Keratinocyte (primary cell): Measurements from ENCODE around the gene OSGIN1. TPM values are rescaled to one million over a fixed set of nuclear protein-coding genes. Genes with fewer than 3 reads are reported as not detected.

ENCODE experiments used
- DNase-seq: peaks from one replicate; pipeline ENCODE4 v3.0.0-alpha.2; 2011; ENCODE audit warnings: low read depth, missing footprints, low spot score
- FAIRE-seq: peaks from 2 replicates; lab custom pipeline; 2011; peaks lifted over from hg19 to GRCh38; lab: Jason Lieb, UNC
- H2AFZ ChIP-seq: 2 replicates; pipeline ENCODE4 v1.6.0; 2012; ENCODE audit warnings: low read length, control low read depth, inconsistent platforms; ENCODE audit not compliant: control insufficient read depth
- H3K27ac ChIP-seq: 2 replicates; pipeline ENCODE4 v1.5.1; 2011; ENCODE audit warnings: low read length; ENCODE audit not compliant: control insufficient read depth, insufficient read depth
- H3K27me3 ChIP-seq: 3 replicates; pipeline ENCODE4 v1.6.0; 2011; ENCODE audit warnings: low read length; ENCODE audit not compliant: control insufficient read depth, insufficient read depth; ENCODE audit errors: extremely low read depth
- H3K36me3 ChIP-seq, 2 experiments: 2 replicates in 1 of 2; 3 replicates in 1 of 2; pipeline ENCODE4 v1.5.1; 2011; ENCODE audit warnings: low read length in 2 of 2, mild to moderate bottlenecking in 1 of 2; ENCODE audit not compliant: control insufficient read depth in 2 of 2, insufficient read depth in 2 of 2; ENCODE audit errors: extremely low read depth in 1 of 2
- H3K4me1 ChIP-seq: 3 replicates; pipeline ENCODE4 v1.5.1; 2011; ENCODE audit warnings: low read length; ENCODE audit not compliant: control insufficient read depth, insufficient read depth; ENCODE audit errors: extremely low read depth
- H3K4me2 ChIP-seq: 3 replicates; pipeline ENCODE4 v1.6.0; 2011; ENCODE audit warnings: low read depth, low read length; ENCODE audit not compliant: control insufficient read depth, insufficient read depth; ENCODE audit errors: extremely low read depth
- H3K4me3 ChIP-seq, 3 experiments: fragments of 200-600 bp in 1 of 3; sonication (generic) in 1 of 3; 2 replicates in 2 of 3; 3 replicates in 1 of 3; pipeline ENCODE4 v1.5.1; 2011 to 2016; ENCODE audit warnings: low read length in 3 of 3, mild to moderate bottlenecking in 3 of 3, control low read depth in 2 of 3, inconsistent platforms in 1 of 3, low read depth in 1 of 3, mixed read lengths in 1 of 3, mixed run types in 1 of 3, moderate library complexity in 1 of 3; ENCODE audit not compliant: control insufficient read depth in 2 of 3, insufficient read depth in 2 of 3; ENCODE audit errors: extremely low read depth in 1 of 3
- H3K79me2 ChIP-seq: 2 replicates; pipeline ENCODE4 v1.6.0; 2012; ENCODE audit warnings: low read length; ENCODE audit not compliant: control insufficient read depth, insufficient read depth
- H3K9ac ChIP-seq: 3 replicates; pipeline ENCODE4 v1.6.0; 2011; ENCODE audit warnings: low read length; ENCODE audit not compliant: control insufficient read depth, insufficient read depth; ENCODE audit errors: extremely low read depth
- H3K9me1 ChIP-seq: 3 replicates; pipeline ENCODE4 v1.6.0; 2011; ENCODE audit warnings: low read length; ENCODE audit not compliant: control insufficient read depth, insufficient read depth; ENCODE audit errors: extremely low read depth
- H3K9me3 ChIP-seq: 2 replicates; pipeline ENCODE4 v1.5.1; 2012; ENCODE audit warnings: low read depth, low read length; ENCODE audit not compliant: control insufficient read depth
- H4K20me1 ChIP-seq: 3 replicates; pipeline ENCODE4 v1.6.0; 2011; ENCODE audit warnings: low read length; ENCODE audit not compliant: control insufficient read depth, insufficient read depth; ENCODE audit errors: extremely low read depth
- CTCF ChIP-seq, 3 experiments: IDR thresholded peaks in 1 of 3; conservative IDR thresholded peaks in 1 of 3; optimal IDR thresholded peaks in 1 of 3; 2 replicates in 2 of 3; 3 replicates in 1 of 3; pipeline versions ENCODE3 to v1.5.1; 2011; ENCODE audit warnings: low read length in 3 of 3, mild to moderate bottlenecking in 3 of 3, moderate library complexity in 2 of 3, control low read depth in 1 of 3, inconsistent platforms in 1 of 3; ENCODE audit not compliant: insufficient read depth in 2 of 3; ENCODE audit errors: extremely low read depth in 1 of 3
- EZH2 ChIP-seq: IDR thresholded peaks from one replicate; pipeline ENCODE4 v1.6.1; 2012; ENCODE audit warnings: inconsistent platforms, mild to moderate bottlenecking, low read length, moderate library complexity
- dilution Hi-C: fragments of 300-500 bp; cut with MboI; formaldehyde crosslinking; loops from one replicate; pipeline ENCODE4 v1.7.0; 2020; ENCODE audit warnings: low sequenced_read_pairs; ENCODE audit not compliant: extremely low pct_ligation_motif_present
- polyA plus RNA-seq, 5 experiments: library from polyadenylated mRNA; depleted of rRNA in 3 of 5; stranded (reverse) in 3 of 5; stranded (forward) in 1 of 5; unstranded in 1 of 5; fragments of >200 nt; gene quantifications; 1 replicate in 1 of 5; 2 replicates in 3 of 5; 3 replicates in 1 of 5; pipeline versions ENCODE4 v1.2.1 to v1.2.3, GENCODE V29; 2011 to 2012; ENCODE audit warnings: missing spikeins in 2 of 5, low read depth in 1 of 5, low replicate concordance in 1 of 5

Gene OSGIN1
- polyA plus RNA-seq, 1 donor (not counting 4 experiments of a cell fraction or from before 2014, with no cell fraction given): 2.1 TPM

DNA sequence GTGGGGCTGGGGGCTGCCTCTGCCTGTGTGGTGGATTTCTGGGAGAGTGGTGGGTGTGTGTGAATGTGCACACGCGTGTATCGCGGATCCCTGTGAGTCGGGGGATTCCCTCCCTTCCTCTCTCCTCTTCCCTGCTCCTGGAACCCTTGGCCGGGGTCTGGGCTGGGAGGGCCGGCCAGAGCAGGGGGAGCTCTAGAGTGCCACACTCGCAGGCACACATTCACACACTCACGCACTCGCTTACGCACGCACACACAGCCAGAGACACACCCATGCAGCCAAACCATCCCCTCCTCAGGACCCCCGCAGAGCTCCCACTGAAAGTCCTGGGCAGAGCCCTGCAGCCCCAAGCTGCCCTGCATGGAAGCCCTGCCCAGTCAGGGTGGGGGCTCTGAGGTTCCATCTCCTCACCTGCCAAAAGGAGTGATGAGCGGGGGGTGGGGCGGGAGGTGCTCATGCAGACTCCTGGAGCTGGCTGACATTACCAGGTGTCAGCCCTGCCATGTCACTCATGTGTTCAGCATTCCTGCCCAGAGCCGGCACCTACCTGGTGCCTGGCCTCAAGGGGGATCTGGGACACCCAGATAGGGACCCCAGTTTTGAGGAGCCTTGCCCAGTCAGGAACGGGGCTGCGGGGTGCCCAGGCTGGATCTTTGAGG, 16.9 kb downstream of the OSGIN1 start:
- DNase-seq: no peak
- dilution Hi-C loops: no loop called here

GRCh38 chr16:83970430-83970815, 17.4 kb downstream of the OSGIN1 start:
- Histone ChIP-seq H3K9me1 (no peaks in the 10 kb centered on the region), H4K20me1 (no peaks in the 10 kb centered on the region), H3K9ac (no peak overlapping the region), H3K4me1 (no peaks in the 10 kb centered on the region), H3K79me2 (no peaks in the 10 kb centered on the region), H3K36me3 (no peaks in the 10 kb centered on the region), H3K4me3 (no peak overlapping the region), H2AFZ (no peak overlapping the region), H3K4me2 (no peak overlapping the region), H3K9me3 (no peaks in the 10 kb centered on the region), H3K27ac (no peak overlapping the region), H3K27me3 (peaks cover 17% of the 10 kb centered on the region)
- FAIRE-seq: no peak
- dilution Hi-C loops: no loop called here
- no peak for DNase-seq
- no peak for TF ChIP-seq CTCF (optimal IDR thresholded peaks at IDR 0.05 in 1 of 3, IDR thresholded peaks at IDR 0.05 in 1 of 3, conservative IDR thresholded peaks at IDR 0.05 in 1 of 3; ENCODE audit: extremely low read depth in 1 of 3, insufficient read depth in 2 of 3, low read length in 3 of 3)
- TF ChIP-seq EZH2: no peak

More for the DNA sequence above, 16.9 kb downstream of the OSGIN1 start:
- Histone ChIP-seq H3K36me3 (no peaks in the 10 kb centered on the region), H3K9ac (no peak overlapping the region), H3K4me1 (no peaks in the 10 kb centered on the region), H2AFZ (no peak overlapping the region), H3K4me2 (no peak overlapping the region), H3K27me3 (peaks cover 17% of the 10 kb centered on the region), H3K9me1 (no peaks in the 10 kb centered on the region), H4K20me1 (no peaks in the 10 kb centered on the region), H3K4me3 (no peak overlapping the region), H3K27ac (no peak overlapping the region), H3K9me3 (no peaks in the 10 kb centered on the region), H3K79me2 (no peaks in the 10 kb centered on the region)
- TF ChIP-seq CTCF (optimal IDR thresholded peaks at IDR 0.05 in 1 of 3, IDR thresholded peaks at IDR 0.05 in 1 of 3, conservative IDR thresholded peaks at IDR 0.05 in 1 of 3; ENCODE audit: extremely low read depth in 1 of 3, insufficient read depth in 2 of 3, low read length in 3 of 3) (no peak), EZH2 (no peak)
- FAIRE-seq: no peak
